GM12892 (cell line): ENCODE results near the gene ONECUT1.

ENCODE experiments used
- POLR2A ChIP-seq: IDR thresholded peaks from 2 replicates; pipeline ENCODE4 v1.6.1; 2011; ENCODE audit warnings: low read depth, low read length, control low read depth
- POLR2AphosphoS5 ChIP-seq: IDR thresholded peaks from 2 replicates; pipeline ENCODE4 v1.6.1; 2011; ENCODE audit warnings: low read depth, low read length, control low read depth
- TAF1 ChIP-seq: IDR thresholded peaks from 2 replicates; pipeline ENCODE4 v1.6.1; 2011; ENCODE audit warnings: low read depth, mild to moderate bottlenecking, control low read depth, low read length, borderline replicate concordance

GRCh38 chr15:52801748-52802085 lies 11.6 kb upstream of the ONECUT1 start:
- TF ChIP-seq POLR2A (no peak), POLR2AphosphoS5 (no peak), TAF1 (no peak)
